GM12878 (cell line): ENCODE data around the gene TRIB2. TPM values are rescaled to one million over a fixed set of nuclear protein-coding genes. Genes with fewer than 3 reads are reported as not detected.

Experiments used
- CBX3 ChIP-seq: fragments of 200-600 bp; sonication (generic); IDR thresholded peaks from 2 replicates; pipeline ENCODE4 v1.6.1; 2016; ENCODE audit warnings: low read depth, borderline replicate concordance
- EGR1 ChIP-seq, 2 experiments: IDR thresholded peaks; 1 replicate in 1 of 2; 2 replicates in 1 of 2; pipeline ENCODE4 v1.6.1; 2011 to 2012; ENCODE audit warnings: low read depth in 2 of 2, low read length in 2 of 2, borderline replicate concordance in 1 of 2, mild to moderate bottlenecking in 1 of 2, moderate library complexity in 1 of 2
- KLF5 ChIP-seq: fragments of 450-650 bp; IDR thresholded peaks from 2 replicates; pipeline ENCODE4 v1.6.1; 2014; ENCODE audit warnings: mild to moderate bottlenecking; ENCODE audit not compliant: partially characterized antibody
- MXI1 ChIP-seq: fragments of 150-350 bp; IDR thresholded peaks from 2 replicates; pipeline ENCODE4 v1.6.1; 2011; ENCODE audit warnings: low read depth, mild to moderate bottlenecking, inconsistent platforms, low read length, improper control_type of control experiment
- NBN ChIP-seq: fragments of 450-650 bp; IDR thresholded peaks from 2 replicates; pipeline ENCODE4 v1.6.1; 2016
- NFYA ChIP-seq: IDR thresholded peaks from 2 replicates; pipeline ENCODE4 v1.6.1; 2011; ENCODE audit warnings: low read depth, mild to moderate bottlenecking, low read length, improper control_type of control experiment, borderline replicate concordance
- PBX3 ChIP-seq: IDR thresholded peaks from 2 replicates; pipeline ENCODE4 v1.6.1; 2011; ENCODE audit warnings: mild to moderate bottlenecking, low read depth, low read length, moderate library complexity; ENCODE audit not compliant: insufficient replicate concordance
- PML ChIP-seq: IDR thresholded peaks from 2 replicates; pipeline ENCODE4 v1.6.1; 2012; ENCODE audit warnings: low read length, inconsistent platforms
- POLR2AphosphoS2 ChIP-seq: IDR thresholded peaks from 2 replicates; pipeline ENCODE4 v1.6.1; 2011; ENCODE audit warnings: low read depth, mild to moderate bottlenecking, low read length, improper control_type of control experiment, moderate library complexity
- POLR2AphosphoS5 ChIP-seq: IDR thresholded peaks from 2 replicates; pipeline ENCODE4 v1.6.1; 2011; ENCODE audit warnings: mild to moderate bottlenecking, low read length, inconsistent platforms
- RUNX3 ChIP-seq: IDR thresholded peaks from 2 replicates; pipeline ENCODE4 v1.6.1; 2012; ENCODE audit warnings: low read length, inconsistent platforms
- SPI1 ChIP-seq: IDR thresholded peaks from 2 replicates; pipeline ENCODE4 v1.6.1; 2011; ENCODE audit warnings: low read depth, mild to moderate bottlenecking, low read length, moderate library complexity, borderline replicate concordance; ENCODE audit not compliant: insufficient read depth
- SREBF1 ChIP-seq: IDR thresholded peaks from 2 replicates; pipeline ENCODE4 v1.6.1; 2012; ENCODE audit warnings: mild to moderate bottlenecking, low read length
- SREBF2 ChIP-seq: IDR thresholded peaks from 2 replicates; pipeline ENCODE4 v1.6.1; 2012; ENCODE audit warnings: mild to moderate bottlenecking, low read length
- ZBTB40 ChIP-seq: fragments of 450-650 bp; IDR thresholded peaks from 2 replicates; pipeline ENCODE4 v1.6.1; 2016; ENCODE audit warnings: mild to moderate bottlenecking, moderate library complexity, borderline replicate concordance
- ZNF217 ChIP-seq: fragments of 450-650 bp; IDR thresholded peaks from 2 replicates; pipeline ENCODE4 v1.6.1; 2017; ENCODE audit warnings: antibody characterized with exemption, mild to moderate bottlenecking
- polyA plus RNA-seq, 11 experiments: library from polyadenylated mRNA; depleted of rRNA in 4 of 11; unstranded in 6 of 11; stranded (reverse) in 5 of 11; fragments of >200 nt; fragmentation: Nextera tagmentation in 4 of 11; fragmentation: Illumina TruSeq in 1 of 11; extraction: Ambion mirVana in 4 of 11; extraction: Trizol in 1 of 11; gene quantifications; 1 replicate in 1 of 11; 2 replicates in 10 of 11; pipeline versions ENCODE4 v1.2.1 to v1.2.3, GENCODE V29; 2011 to 2016; ENCODE audit warnings: inconsistent platforms in 2 of 11, missing spikeins in 2 of 11, low read depth in 1 of 11
- total RNA-seq, 4 experiments: library from RNA; depleted of rRNA in 3 of 4; stranded (reverse); fragments of >200 nt in 3 of 4; fragmentation: Illumina TruSeq in 1 of 4; extraction: Trizol in 1 of 4; gene quantifications; 2 replicates each; pipeline versions ENCODE4 v1.2.1 to v1.2.3, GENCODE V29; 2013 to 2021
- TF ChIP-seq, protein P1 (sequence below): IDR thresholded peaks from 2 replicates; pipeline ENCODE4 v1.6.1; 2011; ENCODE audit warnings: borderline replicate concordance, low read depth, mild to moderate bottlenecking, moderate library complexity, mixed read lengths, low read length; ENCODE audit not compliant: insufficient read depth; ENCODE audit errors: extremely low read length
- TF ChIP-seq, protein P2 (sequence below): fragments of 450-650 bp; IDR thresholded peaks from 2 replicates; pipeline ENCODE4 v1.6.1; 2018; ENCODE audit warnings: borderline replicate concordance, mild to moderate bottlenecking; ENCODE audit not compliant: partially characterized antibody
- TF ChIP-seq, protein P3 (sequence below): IDR thresholded peaks from 2 replicates; pipeline ENCODE4 v1.6.1; 2012; ENCODE audit warnings: low read length, inconsistent platforms

The TRIB2 gene
- total and polyA plus RNA-seq, 10 of the 15 experiments (the other 5 are each of a cell fraction or from before 2014, with no cell fraction given) = 1.6 to 9.2 (median 5.2) TPM

DNA sequence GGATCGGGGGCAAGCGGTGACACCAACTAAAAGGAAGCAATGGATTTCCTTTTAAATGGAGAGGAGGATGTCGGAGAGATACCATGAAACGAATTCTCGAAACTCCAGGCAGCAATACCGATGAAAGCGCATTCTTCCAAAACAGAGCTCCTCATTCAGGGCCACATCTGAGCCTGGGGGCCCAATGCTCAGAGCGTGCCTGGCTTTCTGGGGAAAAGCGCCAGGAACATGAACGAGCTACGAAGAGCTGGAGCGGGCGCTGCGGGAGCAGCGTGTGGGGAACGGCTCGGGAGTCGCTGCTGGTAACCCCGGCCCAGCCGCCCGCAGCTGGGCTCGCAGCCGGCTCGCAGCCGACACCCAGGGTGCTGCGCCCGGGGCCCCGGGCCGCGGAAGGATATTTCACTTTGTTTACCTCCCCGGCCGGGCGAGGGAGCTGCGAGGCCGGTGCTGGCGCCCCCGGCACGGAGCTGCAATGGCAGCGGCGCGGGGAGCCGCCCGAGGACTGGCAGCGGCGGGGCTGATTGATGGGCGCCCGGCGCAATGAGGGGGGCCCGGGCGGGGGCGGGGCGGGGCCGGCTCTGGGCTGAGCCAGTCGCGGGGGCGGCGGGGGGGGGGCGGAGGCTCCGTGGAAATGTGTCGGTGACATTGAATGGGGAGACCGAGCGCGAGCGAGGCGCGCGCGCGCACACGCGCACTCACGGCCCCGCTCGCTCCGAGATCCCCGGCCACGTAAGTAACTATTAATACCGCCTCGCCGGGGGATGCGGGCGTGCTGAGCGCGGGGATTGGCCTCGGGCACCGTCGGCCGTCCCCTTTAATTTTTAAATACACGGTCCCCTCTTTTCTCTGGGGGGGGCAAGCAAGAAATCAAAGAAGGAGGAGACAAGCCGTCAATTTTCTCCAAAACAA, at the start of gene TRIB2 (continued):
- TF ChIP-seq PBX3 = peak; percentile 91
- TF ChIP-seq NBN = peak; percentile 2; the same call in 1 of the 2 replicates
- TF ChIP-seq PML = no peak
- TF ChIP-seq CBX3 = no peak
- TF ChIP-seq POLR2AphosphoS2 = no peak
- TF ChIP-seq SREBF2 = no peak
- TF ChIP-seq, protein P1, sequence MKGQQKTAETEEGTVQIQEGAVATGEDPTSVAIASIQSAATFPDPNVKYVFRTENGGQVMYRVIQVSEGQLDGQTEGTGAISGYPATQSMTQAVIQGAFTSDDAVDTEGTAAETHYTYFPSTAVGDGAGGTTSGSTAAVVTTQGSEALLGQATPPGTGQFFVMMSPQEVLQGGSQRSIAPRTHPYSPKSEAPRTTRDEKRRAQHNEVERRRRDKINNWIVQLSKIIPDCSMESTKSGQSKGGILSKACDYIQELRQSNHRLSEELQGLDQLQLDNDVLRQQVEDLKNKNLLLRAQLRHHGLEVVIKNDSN = no peak
- TF ChIP-seq EGR1 (IDR thresholded peaks at IDR 0.05; ENCODE audit: borderline replicate concordance in 1 of 2, low read depth in 2 of 2, low read length in 2 of 2) = no peak; a peak in 1 of 3 replicates
- no peak for TF ChIP-seq ZNF217
- TF ChIP-seq RUNX3 = no peak
- TF ChIP-seq, protein P2, sequence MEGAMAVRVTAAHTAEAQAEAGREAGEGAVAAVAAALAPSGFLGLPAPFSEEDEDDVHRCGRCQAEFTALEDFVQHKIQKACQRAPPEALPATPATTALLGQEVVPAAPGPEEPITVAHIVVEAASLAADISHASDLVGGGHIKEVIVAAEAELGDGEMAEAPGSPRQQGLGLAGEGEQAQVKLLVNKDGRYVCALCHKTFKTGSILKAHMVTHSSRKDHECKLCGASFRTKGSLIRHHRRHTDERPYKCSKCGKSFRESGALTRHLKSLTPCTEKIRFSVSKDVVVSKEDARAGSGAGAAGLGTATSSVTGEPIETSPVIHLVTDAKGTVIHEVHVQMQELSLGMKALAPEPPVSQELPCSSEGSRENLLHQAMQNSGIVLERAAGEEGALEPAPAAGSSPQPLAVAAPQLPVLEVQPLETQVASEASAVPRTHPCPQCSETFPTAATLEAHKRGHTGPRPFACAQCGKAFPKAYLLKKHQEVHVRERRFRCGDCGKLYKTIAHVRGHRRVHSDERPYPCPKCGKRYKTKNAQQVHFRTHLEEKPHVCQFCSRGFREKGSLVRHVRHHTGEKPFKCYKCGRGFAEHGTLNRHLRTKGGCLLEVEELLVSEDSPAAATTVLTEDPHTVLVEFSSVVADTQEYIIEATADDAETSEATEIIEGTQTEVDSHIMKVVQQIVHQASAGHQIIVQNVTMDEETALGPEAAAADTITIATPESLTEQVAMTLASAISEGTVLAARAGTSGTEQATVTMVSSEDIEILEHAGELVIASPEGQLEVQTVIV = no peak
- TF ChIP-seq, protein P3, sequence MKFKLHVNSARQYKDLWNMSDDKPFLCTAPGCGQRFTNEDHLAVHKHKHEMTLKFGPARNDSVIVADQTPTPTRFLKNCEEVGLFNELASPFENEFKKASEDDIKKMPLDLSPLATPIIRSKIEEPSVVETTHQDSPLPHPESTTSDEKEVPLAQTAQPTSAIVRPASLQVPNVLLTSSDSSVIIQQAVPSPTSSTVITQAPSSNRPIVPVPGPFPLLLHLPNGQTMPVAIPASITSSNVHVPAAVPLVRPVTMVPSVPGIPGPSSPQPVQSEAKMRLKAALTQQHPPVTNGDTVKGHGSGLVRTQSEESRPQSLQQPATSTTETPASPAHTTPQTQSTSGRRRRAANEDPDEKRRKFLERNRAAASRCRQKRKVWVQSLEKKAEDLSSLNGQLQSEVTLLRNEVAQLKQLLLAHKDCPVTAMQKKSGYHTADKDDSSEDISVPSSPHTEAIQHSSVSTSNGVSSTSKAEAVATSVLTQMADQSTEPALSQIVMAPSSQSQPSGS = no peak
- no peak for TF ChIP-seq ZBTB40
- no peak for TF ChIP-seq SPI1
- no peak for TF ChIP-seq MXI1
- no peak for TF ChIP-seq SREBF1
- TF ChIP-seq POLR2AphosphoS5 = no peak
- no peak for TF ChIP-seq KLF5
- no peak for TF ChIP-seq NFYA
